Measurements from ENCODE around the gene CCDC192.

DNA sequence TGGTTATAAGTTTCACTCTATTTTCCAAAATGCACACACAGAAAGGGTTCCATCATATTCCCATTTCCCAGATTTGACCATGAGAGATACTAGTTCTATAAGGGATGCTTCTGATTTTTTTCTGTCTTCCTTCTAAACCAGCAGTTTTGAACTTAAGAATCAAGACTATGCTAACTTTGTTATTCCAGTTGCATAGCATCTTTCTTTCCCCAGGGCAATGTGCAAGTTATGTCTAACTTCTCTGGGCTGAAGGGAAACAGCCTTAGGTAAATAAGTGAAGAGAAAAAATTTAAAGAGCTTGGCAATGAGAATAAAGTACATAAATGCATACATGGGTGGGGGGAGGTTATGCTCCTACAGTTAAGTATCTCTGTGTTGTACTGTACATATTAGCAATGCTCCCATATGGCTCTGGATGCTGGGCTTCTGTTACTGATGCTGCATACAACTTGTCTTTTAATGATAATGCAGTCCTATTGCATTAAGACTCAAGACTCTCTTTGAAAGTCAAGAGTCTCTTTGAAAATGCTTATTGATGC is 254.6 kb downstream of the CCDC192 start:
- TF ChIP-seq, protein P1, sequence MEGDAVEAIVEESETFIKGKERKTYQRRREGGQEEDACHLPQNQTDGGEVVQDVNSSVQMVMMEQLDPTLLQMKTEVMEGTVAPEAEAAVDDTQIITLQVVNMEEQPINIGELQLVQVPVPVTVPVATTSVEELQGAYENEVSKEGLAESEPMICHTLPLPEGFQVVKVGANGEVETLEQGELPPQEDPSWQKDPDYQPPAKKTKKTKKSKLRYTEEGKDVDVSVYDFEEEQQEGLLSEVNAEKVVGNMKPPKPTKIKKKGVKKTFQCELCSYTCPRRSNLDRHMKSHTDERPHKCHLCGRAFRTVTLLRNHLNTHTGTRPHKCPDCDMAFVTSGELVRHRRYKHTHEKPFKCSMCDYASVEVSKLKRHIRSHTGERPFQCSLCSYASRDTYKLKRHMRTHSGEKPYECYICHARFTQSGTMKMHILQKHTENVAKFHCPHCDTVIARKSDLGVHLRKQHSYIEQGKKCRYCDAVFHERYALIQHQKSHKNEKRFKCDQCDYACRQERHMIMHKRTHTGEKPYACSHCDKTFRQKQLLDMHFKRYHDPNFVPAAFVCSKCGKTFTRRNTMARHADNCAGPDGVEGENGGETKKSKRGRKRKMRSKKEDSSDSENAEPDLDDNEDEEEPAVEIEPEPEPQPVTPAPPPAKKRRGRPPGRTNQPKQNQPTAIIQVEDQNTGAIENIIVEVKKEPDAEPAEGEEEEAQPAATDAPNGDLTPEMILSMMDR (IDR thresholded peaks at IDR 0.05): no peak
- TF ChIP-seq EZH2 (IDR thresholded peaks at IDR 0.05) (no peak), EZH2phosphoT487 (IDR thresholded peaks at IDR 0.05) (no peak)
